ENCODE results near the gene BBS9. TPM values are rescaled to one million over a fixed set of nuclear protein-coding genes. Genes with fewer than 3 reads are reported as not detected.

Gene BBS9
- total and polyA plus RNA-seq, 2 of the 4 experiments (the other 2 are of a cell fraction), result 7.9 to 9.5 TPM

DNA sequence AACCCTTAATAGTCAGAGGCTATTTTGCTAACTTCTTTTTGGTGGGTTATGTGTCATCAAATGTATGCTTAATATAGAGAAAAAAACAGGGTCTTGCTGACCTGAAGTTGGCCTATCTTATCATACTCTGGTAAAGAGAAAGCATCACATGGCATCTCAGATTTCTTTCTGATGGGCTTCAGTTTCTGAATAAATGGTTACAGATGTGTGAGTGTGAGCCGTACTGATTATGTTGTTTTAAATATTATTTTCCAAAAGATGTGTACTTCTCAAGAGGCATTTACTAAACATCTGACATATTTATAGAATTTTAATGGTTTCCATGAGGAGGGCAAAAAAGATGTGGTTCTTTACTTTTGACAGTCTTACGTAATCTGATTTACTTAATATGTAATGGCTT, 28.4 kb downstream of the BBS9 start:
- no peak overlapping the region for H2BK15ac ChIP-seq (ENCODE audit: low read depth, low read length)
- no peak overlapping the region for H2BK20ac ChIP-seq (ENCODE audit: low read depth, low read length)
- H3K23ac ChIP-seq (ENCODE audit: low read depth, low read length), result no peak overlapping the region
- H3K4me1 ChIP-seq (ENCODE audit: control insufficient read depth, insufficient read depth, low read length), result no peaks in the 10 kb centered on the region; the same call in 1 of the 2 replicates
- dilution Hi-C loops (cut with HindIII; ENCODE audit: low sequenced_read_pairs, unreplicated experiment) (no loop called here), intact Hi-C loops (cut with micrococcal nuclease) (no loop called here), in situ Hi-C loops (cut with MboI; ENCODE audit: low sequenced_read_pairs) (no loop called here)
- H3K9ac ChIP-seq (ENCODE audit: low read depth, low read length), result no peak overlapping the region
- H3K9me3 ChIP-seq (ENCODE audit: control insufficient read depth, insufficient read depth, low read length), result no peaks in the 10 kb centered on the region
- H3K79me1 ChIP-seq (ENCODE audit: low read depth in 1 of 2, low read length in 2 of 2), result no peaks in the 10 kb centered on the region
- H3K9me1 ChIP-seq (ENCODE audit: insufficient read depth, low read length), result no peaks in the 10 kb centered on the region
- H2BK120ac ChIP-seq (ENCODE audit: low read depth, low read length), result no peak overlapping the region
- H2AK5ac ChIP-seq (ENCODE audit: low read depth, low read length), result no peak overlapping the region
- H4K5ac ChIP-seq (ENCODE audit: low read depth, low read length), result no peak overlapping the region
- H2AFZ ChIP-seq (replicated peaks; ENCODE audit: low read length, poor library complexity), result no peak overlapping the region
- H3K14ac ChIP-seq (replicated peaks; ENCODE audit: low read depth, low read length), result no peak overlapping the region
- H3K4me3 ChIP-seq (ENCODE audit: insufficient read depth, low read depth, low read length), result no peak overlapping the region
- H2AK9ac ChIP-seq (replicated peaks; ENCODE audit: low read depth, low read length, poor library complexity), result no peak overlapping the region
- 0 out of 2 replicates have a peak, but pooled peaks cover 1% of the 10 kb centered on the region for H3K36me3 ChIP-seq (ENCODE audit: control insufficient read depth, insufficient read depth, low read length)
- TF ChIP-seq CEBPB (IDR thresholded peaks at IDR 0.05; ENCODE audit: low read depth, low read length) (peak; percentile 54; the same call in 1 of the 2 replicates), RAD21 (IDR thresholded peaks at IDR 0.05; ENCODE audit: low read length) (no peak), NFE2L2 (IDR thresholded peaks at IDR 0.05; ENCODE audit: low read depth, low read length) (no peak)
- TF ChIP-seq, protein P1, sequence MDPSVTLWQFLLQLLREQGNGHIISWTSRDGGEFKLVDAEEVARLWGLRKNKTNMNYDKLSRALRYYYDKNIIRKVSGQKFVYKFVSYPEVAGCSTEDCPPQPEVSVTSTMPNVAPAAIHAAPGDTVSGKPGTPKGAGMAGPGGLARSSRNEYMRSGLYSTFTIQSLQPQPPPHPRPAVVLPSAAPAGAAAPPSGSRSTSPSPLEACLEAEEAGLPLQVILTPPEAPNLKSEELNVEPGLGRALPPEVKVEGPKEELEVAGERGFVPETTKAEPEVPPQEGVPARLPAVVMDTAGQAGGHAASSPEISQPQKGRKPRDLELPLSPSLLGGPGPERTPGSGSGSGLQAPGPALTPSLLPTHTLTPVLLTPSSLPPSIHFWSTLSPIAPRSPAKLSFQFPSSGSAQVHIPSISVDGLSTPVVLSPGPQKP (IDR thresholded peaks at IDR 0.05; ENCODE audit: borderline replicate concordance, low read depth, low read length), result no peak
- TF ChIP-seq, protein P2, sequence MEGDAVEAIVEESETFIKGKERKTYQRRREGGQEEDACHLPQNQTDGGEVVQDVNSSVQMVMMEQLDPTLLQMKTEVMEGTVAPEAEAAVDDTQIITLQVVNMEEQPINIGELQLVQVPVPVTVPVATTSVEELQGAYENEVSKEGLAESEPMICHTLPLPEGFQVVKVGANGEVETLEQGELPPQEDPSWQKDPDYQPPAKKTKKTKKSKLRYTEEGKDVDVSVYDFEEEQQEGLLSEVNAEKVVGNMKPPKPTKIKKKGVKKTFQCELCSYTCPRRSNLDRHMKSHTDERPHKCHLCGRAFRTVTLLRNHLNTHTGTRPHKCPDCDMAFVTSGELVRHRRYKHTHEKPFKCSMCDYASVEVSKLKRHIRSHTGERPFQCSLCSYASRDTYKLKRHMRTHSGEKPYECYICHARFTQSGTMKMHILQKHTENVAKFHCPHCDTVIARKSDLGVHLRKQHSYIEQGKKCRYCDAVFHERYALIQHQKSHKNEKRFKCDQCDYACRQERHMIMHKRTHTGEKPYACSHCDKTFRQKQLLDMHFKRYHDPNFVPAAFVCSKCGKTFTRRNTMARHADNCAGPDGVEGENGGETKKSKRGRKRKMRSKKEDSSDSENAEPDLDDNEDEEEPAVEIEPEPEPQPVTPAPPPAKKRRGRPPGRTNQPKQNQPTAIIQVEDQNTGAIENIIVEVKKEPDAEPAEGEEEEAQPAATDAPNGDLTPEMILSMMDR (conservative IDR thresholded peaks at IDR 0.05; ENCODE audit: low read depth, low read length), result no peak
- DNase-seq, result peak; percentile 17
- no CpG with 5 or more reads among the region's 2 CpGs for WGBS, 2 experiments (ENCODE audit: extremely low coverage in 2 of 2, insufficient read length in 1 of 2)
- H4K20me1 ChIP-seq (ENCODE audit: insufficient read depth, low read length), result no peaks in the 10 kb centered on the region
- POLR2A ChIA-PET (ENCODE audit: unreplicated experiment), result no interaction called here
- H3K18ac ChIP-seq (ENCODE audit: low read depth, low read length), result no peak overlapping the region
- peak overlapping the region; percentile 24; the same call in 1 of the 2 replicates for H3K4me2 ChIP-seq (ENCODE audit: low read depth, low read length)
- ATAC-seq (ENCODE audit: low read depth), result peak; percentile 32; the same call in 1 of the 2 replicates
- no peaks in the 10 kb centered on the region for H3K27me3 ChIP-seq (ENCODE audit: control insufficient read depth, insufficient read depth, low read length)
- H3K56ac ChIP-seq (ENCODE audit: extremely low read depth, insufficient read depth, low read length), result no peak overlapping the region
- CTCF ChIA-PET, result no interaction called here
- no peak overlapping the region for H2BK5ac ChIP-seq (ENCODE audit: low read depth, low read length, poor library complexity, severe bottlenecking)
- no TSS peak for BruUV-seq (replicated peaks)
- no peak overlapping the region for H4K91ac ChIP-seq (ENCODE audit: insufficient read depth, low read depth, low read length)
- no peak overlapping the region for H3K4ac ChIP-seq (ENCODE audit: low read depth, low read length)
- no peak overlapping the region for H4K8ac ChIP-seq (ENCODE audit: low read depth in 2 of 2, low read length in 2 of 2)
- H3K27ac ChIP-seq (ENCODE audit: insufficient read depth, low read length), result no peak overlapping the region
